Fibroblast of upper back skin (primary cell): ENCODE data around the gene RCCD1.

ENCODE experiments used
- DNase-seq: peaks from one replicate; pipeline ENCODE4 v3.0.0-alpha.2; 2013

Gene RCCD1

GRCh38 chr15:90968434-90968833 is 13.8 kb downstream of the RCCD1 start:
- DNase-seq = no peak

GRCh38 chr15:90970274-90970673 is 15.6 kb downstream of the RCCD1 start:
- DNase-seq = no peak

GRCh38 chr15:90972133-90972532 is 17.4 kb downstream of the RCCD1 start:
- no peak for DNase-seq

GRCh38 chr15:90974216-90974615 is 19.5 kb downstream of the RCCD1 start:
- no peak for DNase-seq

GRCh38 chr15:90979582-90979981 is 24.9 kb downstream of the RCCD1 start:
- no peak for DNase-seq

GRCh38 chr15:90981681-90982080 is 27.0 kb downstream of the RCCD1 start:
- no peak for DNase-seq

- DNase-seq = no peak
Measured at GRCh38 chr15:90982135-90982534, 27.5 kb downstream of the RCCD1 start.

GRCh38 chr15:90986790-90987507 is 32.3 kb downstream of the RCCD1 start:
- DNase-seq = no peak

- DNase-seq = no peak
Measured at GRCh38 chr15:90987561-90988141, 33.0 kb downstream of the RCCD1 start.

GRCh38 chr15:90988296-90988695 is 33.6 kb downstream of the RCCD1 start:
- DNase-seq = no peak

- DNase-seq = no peak
Measured at GRCh38 chr15:90989040-90989768, 34.5 kb downstream of the RCCD1 start.

GRCh38 chr15:90990446-90990845 is 35.8 kb downstream of the RCCD1 start:
- no peak for DNase-seq

- DNase-seq = no peak
Measured at GRCh38 chr15:90991587-90992285, 37.1 kb downstream of the RCCD1 start.

GRCh38 chr15:90994059-90994416 is 39.4 kb downstream of the RCCD1 start:
- DNase-seq = no peak

- peak; percentile 98 for DNase-seq
Measured at GRCh38 chr15:90994417-90995311, 40.0 kb downstream of the RCCD1 start, which contains the start of gene PRC1. Gene PRC1, minus strand, starts transcription at chr15:90994535. Its CDS starts 118 bp downstream, at chr15:90994417.

GRCh38 chr15:90998737-90999136 is 44.1 kb downstream of the RCCD1 start:
- no peak for DNase-seq

- no peak for DNase-seq
Measured at GRCh38 chr15:91001209-91001608, 46.5 kb downstream of the RCCD1 start.

GRCh38 chr15:91007266-91007665 is 52.6 kb downstream of the RCCD1 start:
- DNase-seq = no peak
